ENCODE measurements around the gene ZNF728. TPM values are rescaled to one million over a fixed set of nuclear protein-coding genes. Genes with fewer than 3 reads are reported as not detected.

ZNF728 gene
- not detected for total RNA-seq

GRCh38 chr19:23002690-23003422 lies at the start of gene ZNF728:
Gene ZNF728 (minus strand): TSS chr19:23003176. CDS start chr19:23003030, 146 bp downstream.

Other genes with a start within 250 kb of the ZNF728 start
- not detected for gene ZNF99, start 219.0 kb downstream of the ZNF728 start, total RNA-seq
- gene ZNF723, start 170.9 kb downstream of the ZNF728 start, total RNA-seq = not detected
- under 1 TPM; 0.14 to 0.15 TPM for gene ZNF730, start 113.8 kb upstream of the ZNF728 start, total RNA-seq
- 10 to 100 TPM; 10.8 to 11.4 TPM for gene ZNF724, start 247.2 kb upstream of the ZNF728 start, total RNA-seq

Measured in activated naive CD4-positive, alpha-beta T cell treated with anti-CD3 and anti-CD28 coated beads, Interleukin-2, amount 10 ng/mL, durations not matched to agents 5 hours and 36 hours (primary cell).